Astrocyte (in vitro differentiated cells and primary cell): ENCODE measurements around the gene FGF22. TPM values are rescaled to one million over a fixed set of nuclear protein-coding genes. Genes with fewer than 3 reads are reported as not detected.

ENCODE experiments used
- DNase-seq: peaks from one replicate; pipeline ENCODE4 v3.0.0-alpha.2; 2010; ENCODE audit warnings: low read depth
- FAIRE-seq: peaks from 2 replicates; lab custom pipeline; 2011; peaks lifted over from hg19 to GRCh38; lab: Jason Lieb, UNC
- H2AFZ ChIP-seq: 2 replicates; pipeline ENCODE4 v1.6.0; 2012; ENCODE audit warnings: low read depth, low read length, inconsistent platforms
- H3K27ac ChIP-seq: 2 replicates; pipeline ENCODE4 v1.5.1; 2011; ENCODE audit warnings: low read depth, low read length, inconsistent platforms
- H3K27me3 ChIP-seq: 2 replicates; pipeline ENCODE4 v1.6.0; 2011; ENCODE audit warnings: low read length, inconsistent platforms; ENCODE audit not compliant: insufficient read depth
- H3K36me3 ChIP-seq: 2 replicates; pipeline ENCODE4 v1.5.1; 2011; ENCODE audit warnings: low read length, inconsistent platforms; ENCODE audit not compliant: insufficient read depth
- H3K4me1 ChIP-seq: 2 replicates; pipeline ENCODE4 v1.5.1; 2011; ENCODE audit warnings: low read length, inconsistent platforms; ENCODE audit not compliant: insufficient read depth
- H3K4me2 ChIP-seq: 2 replicates; pipeline ENCODE4 v1.6.0; 2012; ENCODE audit warnings: low read length, inconsistent platforms
- H3K4me3 ChIP-seq: 2 replicates; pipeline ENCODE4 v1.5.1; 2011; ENCODE audit warnings: low read depth, mild to moderate bottlenecking, low read length, inconsistent platforms; ENCODE audit not compliant: insufficient read depth
- H3K79me2 ChIP-seq: 2 replicates; pipeline ENCODE4 v1.6.0; 2012; ENCODE audit warnings: mild to moderate bottlenecking, low read length, inconsistent platforms; ENCODE audit not compliant: insufficient read depth
- H3K9ac ChIP-seq: 2 replicates; pipeline ENCODE4 v1.6.0; 2012; ENCODE audit warnings: mild to moderate bottlenecking, low read length, inconsistent platforms
- H3K9me3 ChIP-seq: 2 replicates; pipeline ENCODE4 v1.5.1; 2012; ENCODE audit warnings: low read depth, mild to moderate bottlenecking, low read length, inconsistent platforms; ENCODE audit not compliant: insufficient read depth
- H4K20me1 ChIP-seq: 2 replicates; pipeline ENCODE4 v1.6.0; 2012; ENCODE audit warnings: low read length, inconsistent platforms; ENCODE audit not compliant: insufficient read depth
- H3K27ac Mint-ChIP-seq: one replicate; pipeline ENCODE4 v1.8.0; 2021; ENCODE audit warnings: mild to moderate bottlenecking, mixed read lengths; ENCODE audit not compliant: unreplicated experiment
- H3K27me3 Mint-ChIP-seq: one replicate; pipeline ENCODE4 v1.8.0; 2021; ENCODE audit warnings: low read depth, mixed read lengths; ENCODE audit not compliant: unreplicated experiment
- H3K36me3 Mint-ChIP-seq: one replicate; pipeline ENCODE4 v1.8.0; 2021; ENCODE audit warnings: low read depth, mixed read lengths; ENCODE audit not compliant: unreplicated experiment
- H3K4me1 Mint-ChIP-seq: one replicate; pipeline ENCODE4 v1.8.0; 2021; ENCODE audit warnings: low read depth, mixed read lengths; ENCODE audit not compliant: unreplicated experiment
- H3K4me3 Mint-ChIP-seq: one replicate; pipeline ENCODE4 v1.8.0; 2021; ENCODE audit warnings: mild to moderate bottlenecking, moderate library complexity, mixed read lengths; ENCODE audit not compliant: unreplicated experiment
- H3K9me3 Mint-ChIP-seq: one replicate; pipeline ENCODE4 v1.8.0; 2021; ENCODE audit warnings: mild to moderate bottlenecking, mixed read lengths; ENCODE audit not compliant: unreplicated experiment
- CTCF ChIP-seq: IDR thresholded peaks from 2 replicates; pipeline ENCODE4 v1.5.1; 2011; ENCODE audit warnings: low read depth, mild to moderate bottlenecking, inconsistent platforms, low read length, moderate library complexity; ENCODE audit not compliant: insufficient read depth
- EZH2 ChIP-seq: IDR thresholded peaks from 2 replicates; pipeline ENCODE4 v1.6.1; 2012; ENCODE audit warnings: mild to moderate bottlenecking, low read length, inconsistent platforms; ENCODE audit not compliant: insufficient read depth
- total RNA-seq: library from RNA; stranded (reverse); gene quantifications from 2 replicates; pipeline ENCODE4 v1.2.1, GENCODE V29; 2021

FGF22 gene
- total RNA-seq, 1 donor from 2014 or later = 0.25 TPM

GRCh38 chr19:682678-683320 is 43.1 kb downstream of the FGF22 start:
- Histone ChIP-seq H3K27ac (no peak overlapping the region), H3K9ac (no peak overlapping the region), H4K20me1 (peaks cover 22% of the 10 kb centered on the region), H3K36me3 (no peaks in the 10 kb centered on the region), H3K4me2 (no peak overlapping the region), H3K4me3 (no peak overlapping the region), H3K9me3 (no peaks in the 10 kb centered on the region), H3K27me3 (no peaks in the 10 kb centered on the region), H3K4me1 (peaks cover 18% of the 10 kb centered on the region), H2AFZ (no peak overlapping the region), H3K79me2 (peaks cover 18% of the 10 kb centered on the region)
- FAIRE-seq (no peak), DNase-seq (no peak)
- Mint-ChIP-seq H3K9me3 (no peaks in the 10 kb centered on the region), H3K4me1 (peaks cover 6% of the 10 kb centered on the region), H3K4me3 (no peak overlapping the region), H3K36me3 (peaks cover 3% of the 10 kb centered on the region), H3K27ac (no peak overlapping the region), H3K27me3 (peaks cover 7% of the 10 kb centered on the region)
- no peak for TF ChIP-seq CTCF
- TF ChIP-seq EZH2 = no peak

GRCh38 chr19:685454-685931 is 45.8 kb downstream of the FGF22 start:
- H3K27me3 Mint-ChIP-seq = peaks cover 16% of the 10 kb centered on the region
- Histone ChIP-seq H3K4me3 (no peak overlapping the region), H3K9me3 (no peaks in the 10 kb centered on the region), H3K9ac (no peak overlapping the region), H3K79me2 (no peaks in the 10 kb centered on the region), H3K4me2 (no peak overlapping the region), H3K27ac (no peak overlapping the region), H4K20me1 (peaks cover 10% of the 10 kb centered on the region), H3K36me3 (no peaks in the 10 kb centered on the region), H2AFZ (no peak overlapping the region), H3K4me1 (no peaks in the 10 kb centered on the region), H3K27me3 (no peaks in the 10 kb centered on the region)
- H3K4me3 Mint-ChIP-seq = no peak overlapping the region
- H3K9me3 Mint-ChIP-seq = peaks cover 4% of the 10 kb centered on the region
- no peak for FAIRE-seq
- no peak overlapping the region for H3K27ac Mint-ChIP-seq
- H3K36me3 Mint-ChIP-seq = no peaks in the 10 kb centered on the region
- DNase-seq = no peak
- TF ChIP-seq EZH2 = no peak
- no peak for TF ChIP-seq CTCF
- no peaks in the 10 kb centered on the region for H3K4me1 Mint-ChIP-seq
